K562 (cell line): Measurements from ENCODE around the gene OR51V1. TPM values are rescaled to one million over a fixed set of nuclear protein-coding genes. Genes with fewer than 3 reads are reported as not detected.

Experiments
- BRD4 ChIP-seq: fragments of 200-600 bp; sonication (generic); IDR thresholded peaks from 2 replicates; pipeline ENCODE4 v1.6.1; 2017; ENCODE audit warnings: inconsistent platforms
- CBX8 ChIP-seq: fragments of 200-600 bp; sonication (generic); IDR thresholded peaks from 2 replicates; pipeline ENCODE4 v1.6.1; 2012; ENCODE audit warnings: borderline replicate concordance, mixed run types, low read depth, mild to moderate bottlenecking, moderate library complexity, mixed read lengths, low read length, control low read depth, inconsistent platforms; ENCODE audit not compliant: poor library complexity, severe bottlenecking; ENCODE audit errors: extremely low read depth
- GATAD2B ChIP-seq: fragments of 450-650 bp; IDR thresholded peaks from 2 replicates; pipeline ENCODE4 v1.6.1; 2017; ENCODE audit warnings: mild to moderate bottlenecking, borderline replicate concordance
- GTF2E2 ChIP-seq: fragments of 200-800 bp; sonication (Bioruptor generic); IDR thresholded peaks from 2 replicates; pipeline ENCODE4 v1.6.1; 2016; ENCODE audit warnings: missing genetic modification characterization, missing compliant biosample characterization
- MTF1 ChIP-seq: fragments of 250-450 bp; sonication (Bioruptor Pico); IDR thresholded peaks from 2 replicates; pipeline ENCODE4 v1.9.0; 2021; ENCODE audit warnings: moderate library complexity, mild to moderate bottlenecking, inconsistent platforms, borderline replicate concordance
- NR2F6 ChIP-seq: fragments of 450-650 bp; formaldehyde crosslinking; IDR thresholded peaks from 2 replicates; pipeline ENCODE4 v1.4.0; 2020; ENCODE audit warnings: mild to moderate bottlenecking
- ZBTB8A ChIP-seq: fragments of 450-650 bp; IDR thresholded peaks from 2 replicates; pipeline ENCODE4 v1.6.1; 2018; ENCODE audit warnings: mild to moderate bottlenecking, moderate library complexity; ENCODE audit not compliant: partially characterized antibody
- ZNF253 ChIP-seq: fragments of 250-450 bp; sonication (Bioruptor Pico); conservative IDR thresholded peaks from 2 replicates; pipeline ENCODE4 v1.6.1; 2021; ENCODE audit warnings: mild to moderate bottlenecking
- polyA plus RNA-seq, 8 experiments: library from polyadenylated mRNA; depleted of rRNA in 4 of 8; stranded (reverse) in 5 of 8; unstranded in 3 of 8; fragments of >200 nt; fragmentation: Nextera tagmentation in 2 of 8; fragmentation: Illumina TruSeq in 1 of 8; extraction: Ambion mirVana in 2 of 8; extraction: Trizol in 1 of 8; gene quantifications; 2 replicates each; pipeline versions ENCODE4 v1.2.1 to v1.2.3, GENCODE V29; 2011 to 2014; ENCODE audit warnings: inconsistent platforms in 1 of 8, missing spikeins in 1 of 8
- total RNA-seq, 7 experiments: library from RNA; depleted of rRNA in 6 of 7; stranded (reverse); fragments of >200 nt in 6 of 7; fragmentation: Illumina TruSeq in 2 of 7; extraction: Trizol in 2 of 7; gene quantifications; 2 replicates each; pipeline versions ENCODE4 v1.2.1 to v1.2.3, GENCODE V29; 2011 to 2021; ENCODE audit warnings: low replicate concordance in 1 of 7
- TF ChIP-seq, protein P1 (sequence below): sonication (generic); formaldehyde crosslinking; IDR thresholded peaks from 2 replicates; pipeline ENCODE4 v1.8.0; 2022; ENCODE audit warnings: mild to moderate bottlenecking, missing genetic modification reagents
- TF ChIP-seq, protein P2 (sequence below): fragments of 450-650 bp; IDR thresholded peaks from 2 replicates; pipeline ENCODE4 v1.6.1; 2016; ENCODE audit warnings: missing biosample characterization, missing genetic modification characterization
- TF ChIP-seq, protein P3 (sequence below): sonication (generic); formaldehyde crosslinking; IDR thresholded peaks from 2 replicates; pipeline ENCODE4 v1.9.0; 2022; ENCODE audit warnings: mild to moderate bottlenecking, missing genetic modification reagents
- TF ChIP-seq, protein P4 (sequence below): sonication (generic); formaldehyde crosslinking; IDR thresholded peaks from 2 replicates; pipeline ENCODE4 v1.8.1; 2023; ENCODE audit warnings: missing genetic modification reagents, mild to moderate bottlenecking, borderline replicate concordance
- TF ChIP-seq, protein P5 (sequence below): sonication (generic); formaldehyde crosslinking; IDR thresholded peaks from 2 replicates; pipeline ENCODE4 v1.8.0; 2022; ENCODE audit warnings: mild to moderate bottlenecking, missing genetic modification reagents
- TF ChIP-seq, protein P6 (sequence below): fragments of 450-650 bp; IDR thresholded peaks from 2 replicates; pipeline ENCODE4 v1.6.1; 2016; ENCODE audit warnings: mild to moderate bottlenecking

The OR51V1 gene
- total and polyA plus RNA-seq, 9 of the 15 experiments (the other 6 are each of a cell fraction or from before 2014, with no cell fraction given), result not detected

DNA sequence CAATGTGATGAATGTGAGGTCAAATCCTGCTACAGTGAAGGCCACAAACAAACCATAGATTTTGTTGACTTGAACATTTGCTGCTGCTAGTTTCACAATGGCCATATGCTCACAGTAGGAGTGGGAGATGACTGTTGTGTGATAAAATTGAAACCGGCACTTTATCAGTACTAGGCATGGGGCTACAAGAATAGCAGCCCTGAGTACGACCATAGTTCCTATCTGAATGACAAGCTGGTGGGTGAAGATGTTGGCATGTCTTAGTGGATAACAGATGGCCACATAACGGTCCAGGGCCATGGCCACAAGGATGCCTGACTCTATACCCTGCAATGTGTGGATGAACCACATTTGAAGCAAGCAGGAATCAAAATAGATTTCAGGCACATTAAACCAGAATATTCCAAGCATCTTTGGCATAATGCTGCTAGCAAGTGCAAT lies 48.7 kb downstream of the OR51V1 start (continued):
- TF ChIP-seq, protein P1, sequence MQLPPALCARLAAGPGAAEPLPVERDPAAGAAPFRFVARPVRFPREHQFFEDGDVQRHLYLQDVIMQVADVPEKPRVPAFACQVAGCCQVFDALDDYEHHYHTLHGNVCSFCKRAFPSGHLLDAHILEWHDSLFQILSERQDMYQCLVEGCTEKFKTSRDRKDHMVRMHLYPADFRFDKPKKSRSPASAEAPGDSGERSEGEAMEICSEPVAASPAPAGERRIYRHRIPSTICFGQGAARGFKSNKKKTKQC (CRISPR knock-in tag), result no peak
- TF ChIP-seq ZNF253 (CRISPR knock-in tag), result no peak
- no peak; the same call in 1 of the 2 replicates for TF ChIP-seq GTF2E2 (tag)
- TF ChIP-seq, protein P2, sequence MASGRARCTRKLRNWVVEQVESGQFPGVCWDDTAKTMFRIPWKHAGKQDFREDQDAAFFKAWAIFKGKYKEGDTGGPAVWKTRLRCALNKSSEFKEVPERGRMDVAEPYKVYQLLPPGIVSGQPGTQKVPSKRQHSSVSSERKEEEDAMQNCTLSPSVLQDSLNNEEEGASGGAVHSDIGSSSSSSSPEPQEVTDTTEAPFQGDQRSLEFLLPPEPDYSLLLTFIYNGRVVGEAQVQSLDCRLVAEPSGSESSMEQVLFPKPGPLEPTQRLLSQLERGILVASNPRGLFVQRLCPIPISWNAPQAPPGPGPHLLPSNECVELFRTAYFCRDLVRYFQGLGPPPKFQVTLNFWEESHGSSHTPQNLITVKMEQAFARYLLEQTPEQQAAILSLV (tag), result no peak
- TF ChIP-seq MTF1 (CRISPR knock-in tag), result no peak
- TF ChIP-seq, protein P3, sequence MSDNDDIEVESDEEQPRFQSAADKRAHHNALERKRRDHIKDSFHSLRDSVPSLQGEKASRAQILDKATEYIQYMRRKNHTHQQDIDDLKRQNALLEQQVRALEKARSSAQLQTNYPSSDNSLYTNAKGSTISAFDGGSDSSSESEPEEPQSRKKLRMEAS (CRISPR knock-in tag), result no peak
- TF ChIP-seq BRD4, result no peak
- no peak for TF ChIP-seq CBX8
- TF ChIP-seq, protein P4, sequence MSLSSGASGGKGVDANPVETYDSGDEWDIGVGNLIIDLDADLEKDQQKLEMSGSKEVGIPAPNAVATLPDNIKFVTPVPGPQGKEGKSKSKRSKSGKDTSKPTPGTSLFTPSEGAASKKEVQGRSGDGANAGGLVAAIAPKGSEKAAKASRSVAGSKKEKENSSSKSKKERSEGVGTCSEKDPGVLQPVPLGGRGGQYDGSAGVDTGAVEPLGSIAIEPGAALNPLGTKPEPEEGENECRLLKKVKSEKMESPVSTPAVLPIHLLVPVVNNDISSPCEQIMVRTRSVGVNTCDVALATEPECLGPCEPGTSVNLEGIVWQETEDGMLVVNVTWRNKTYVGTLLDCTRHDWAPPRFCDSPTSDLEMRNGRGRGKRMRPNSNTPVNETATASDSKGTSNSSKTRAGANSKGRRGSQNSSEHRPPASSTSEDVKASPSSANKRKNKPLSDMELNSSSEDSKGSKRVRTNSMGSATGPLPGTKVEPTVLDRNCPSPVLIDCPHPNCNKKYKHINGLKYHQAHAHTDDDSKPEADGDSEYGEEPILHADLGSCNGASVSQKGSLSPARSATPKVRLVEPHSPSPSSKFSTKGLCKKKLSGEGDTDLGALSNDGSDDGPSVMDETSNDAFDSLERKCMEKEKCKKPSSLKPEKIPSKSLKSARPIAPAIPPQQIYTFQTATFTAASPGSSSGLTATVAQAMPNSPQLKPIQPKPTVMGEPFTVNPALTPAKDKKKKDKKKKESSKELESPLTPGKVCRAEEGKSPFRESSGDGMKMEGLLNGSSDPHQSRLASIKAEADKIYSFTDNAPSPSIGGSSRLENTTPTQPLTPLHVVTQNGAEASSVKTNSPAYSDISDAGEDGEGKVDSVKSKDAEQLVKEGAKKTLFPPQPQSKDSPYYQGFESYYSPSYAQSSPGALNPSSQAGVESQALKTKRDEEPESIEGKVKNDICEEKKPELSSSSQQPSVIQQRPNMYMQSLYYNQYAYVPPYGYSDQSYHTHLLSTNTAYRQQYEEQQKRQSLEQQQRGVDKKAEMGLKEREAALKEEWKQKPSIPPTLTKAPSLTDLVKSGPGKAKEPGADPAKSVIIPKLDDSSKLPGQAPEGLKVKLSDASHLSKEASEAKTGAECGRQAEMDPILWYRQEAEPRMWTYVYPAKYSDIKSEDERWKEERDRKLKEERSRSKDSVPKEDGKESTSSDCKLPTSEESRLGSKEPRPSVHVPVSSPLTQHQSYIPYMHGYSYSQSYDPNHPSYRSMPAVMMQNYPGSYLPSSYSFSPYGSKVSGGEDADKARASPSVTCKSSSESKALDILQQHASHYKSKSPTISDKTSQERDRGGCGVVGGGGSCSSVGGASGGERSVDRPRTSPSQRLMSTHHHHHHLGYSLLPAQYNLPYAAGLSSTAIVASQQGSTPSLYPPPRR (CRISPR knock-in tag), result no peak
- no peak for TF ChIP-seq NR2F6
- peak; percentile 40; the same call in 1 of the 2 replicates for TF ChIP-seq GATAD2B
- no peak for TF ChIP-seq ZBTB8A
- TF ChIP-seq, protein P5, sequence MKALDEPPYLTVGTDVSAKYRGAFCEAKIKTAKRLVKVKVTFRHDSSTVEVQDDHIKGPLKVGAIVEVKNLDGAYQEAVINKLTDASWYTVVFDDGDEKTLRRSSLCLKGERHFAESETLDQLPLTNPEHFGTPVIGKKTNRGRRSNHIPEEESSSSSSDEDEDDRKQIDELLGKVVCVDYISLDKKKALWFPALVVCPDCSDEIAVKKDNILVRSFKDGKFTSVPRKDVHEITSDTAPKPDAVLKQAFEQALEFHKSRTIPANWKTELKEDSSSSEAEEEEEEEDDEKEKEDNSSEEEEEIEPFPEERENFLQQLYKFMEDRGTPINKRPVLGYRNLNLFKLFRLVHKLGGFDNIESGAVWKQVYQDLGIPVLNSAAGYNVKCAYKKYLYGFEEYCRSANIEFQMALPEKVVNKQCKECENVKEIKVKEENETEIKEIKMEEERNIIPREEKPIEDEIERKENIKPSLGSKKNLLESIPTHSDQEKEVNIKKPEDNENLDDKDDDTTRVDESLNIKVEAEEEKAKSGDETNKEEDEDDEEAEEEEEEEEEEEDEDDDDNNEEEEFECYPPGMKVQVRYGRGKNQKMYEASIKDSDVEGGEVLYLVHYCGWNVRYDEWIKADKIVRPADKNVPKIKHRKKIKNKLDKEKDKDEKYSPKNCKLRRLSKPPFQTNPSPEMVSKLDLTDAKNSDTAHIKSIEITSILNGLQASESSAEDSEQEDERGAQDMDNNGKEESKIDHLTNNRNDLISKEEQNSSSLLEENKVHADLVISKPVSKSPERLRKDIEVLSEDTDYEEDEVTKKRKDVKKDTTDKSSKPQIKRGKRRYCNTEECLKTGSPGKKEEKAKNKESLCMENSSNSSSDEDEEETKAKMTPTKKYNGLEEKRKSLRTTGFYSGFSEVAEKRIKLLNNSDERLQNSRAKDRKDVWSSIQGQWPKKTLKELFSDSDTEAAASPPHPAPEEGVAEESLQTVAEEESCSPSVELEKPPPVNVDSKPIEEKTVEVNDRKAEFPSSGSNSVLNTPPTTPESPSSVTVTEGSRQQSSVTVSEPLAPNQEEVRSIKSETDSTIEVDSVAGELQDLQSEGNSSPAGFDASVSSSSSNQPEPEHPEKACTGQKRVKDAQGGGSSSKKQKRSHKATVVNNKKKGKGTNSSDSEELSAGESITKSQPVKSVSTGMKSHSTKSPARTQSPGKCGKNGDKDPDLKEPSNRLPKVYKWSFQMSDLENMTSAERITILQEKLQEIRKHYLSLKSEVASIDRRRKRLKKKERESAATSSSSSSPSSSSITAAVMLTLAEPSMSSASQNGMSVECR (CRISPR knock-in tag), result no peak
- TF ChIP-seq, protein P6, sequence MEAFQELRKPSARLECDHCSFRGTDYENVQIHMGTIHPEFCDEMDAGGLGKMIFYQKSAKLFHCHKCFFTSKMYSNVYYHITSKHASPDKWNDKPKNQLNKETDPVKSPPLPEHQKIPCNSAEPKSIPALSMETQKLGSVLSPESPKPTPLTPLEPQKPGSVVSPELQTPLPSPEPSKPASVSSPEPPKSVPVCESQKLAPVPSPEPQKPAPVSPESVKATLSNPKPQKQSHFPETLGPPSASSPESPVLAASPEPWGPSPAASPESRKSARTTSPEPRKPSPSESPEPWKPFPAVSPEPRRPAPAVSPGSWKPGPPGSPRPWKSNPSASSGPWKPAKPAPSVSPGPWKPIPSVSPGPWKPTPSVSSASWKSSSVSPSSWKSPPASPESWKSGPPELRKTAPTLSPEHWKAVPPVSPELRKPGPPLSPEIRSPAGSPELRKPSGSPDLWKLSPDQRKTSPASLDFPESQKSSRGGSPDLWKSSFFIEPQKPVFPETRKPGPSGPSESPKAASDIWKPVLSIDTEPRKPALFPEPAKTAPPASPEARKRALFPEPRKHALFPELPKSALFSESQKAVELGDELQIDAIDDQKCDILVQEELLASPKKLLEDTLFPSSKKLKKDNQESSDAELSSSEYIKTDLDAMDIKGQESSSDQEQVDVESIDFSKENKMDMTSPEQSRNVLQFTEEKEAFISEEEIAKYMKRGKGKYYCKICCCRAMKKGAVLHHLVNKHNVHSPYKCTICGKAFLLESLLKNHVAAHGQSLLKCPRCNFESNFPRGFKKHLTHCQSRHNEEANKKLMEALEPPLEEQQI, result peak; percentile 82
